Mammary epithelial cell (primary cell): Measurements from ENCODE around the gene ANXA8L1.
"Not testable (repeated sequence)": the region's sequence is repeated elsewhere in the genome, so short reads cannot be mapped to it uniquely, and the experiment has no call there.

Source experiments
- EZH2 ChIP-seq: IDR thresholded peaks from 2 replicates; pipeline ENCODE4 v1.6.1; 2012; ENCODE audit warnings: low read length, inconsistent platforms, borderline replicate concordance
- TF ChIP-seq, protein P1 (sequence below), 2 donors: IDR thresholded peaks in 1 of 2; conservative IDR thresholded peaks in 1 of 2; 2 replicates each; pipeline ENCODE4 v1.5.1; 2011 to 2012; ENCODE audit warnings: inconsistent platforms in 2 of 2, low read length in 2 of 2, mild to moderate bottlenecking in 2 of 2, control low read depth in 1 of 2, low read depth in 1 of 2; ENCODE audit not compliant: insufficient read depth in 1 of 2; ENCODE audit errors: extremely low read depth in 1 of 2

DNA sequence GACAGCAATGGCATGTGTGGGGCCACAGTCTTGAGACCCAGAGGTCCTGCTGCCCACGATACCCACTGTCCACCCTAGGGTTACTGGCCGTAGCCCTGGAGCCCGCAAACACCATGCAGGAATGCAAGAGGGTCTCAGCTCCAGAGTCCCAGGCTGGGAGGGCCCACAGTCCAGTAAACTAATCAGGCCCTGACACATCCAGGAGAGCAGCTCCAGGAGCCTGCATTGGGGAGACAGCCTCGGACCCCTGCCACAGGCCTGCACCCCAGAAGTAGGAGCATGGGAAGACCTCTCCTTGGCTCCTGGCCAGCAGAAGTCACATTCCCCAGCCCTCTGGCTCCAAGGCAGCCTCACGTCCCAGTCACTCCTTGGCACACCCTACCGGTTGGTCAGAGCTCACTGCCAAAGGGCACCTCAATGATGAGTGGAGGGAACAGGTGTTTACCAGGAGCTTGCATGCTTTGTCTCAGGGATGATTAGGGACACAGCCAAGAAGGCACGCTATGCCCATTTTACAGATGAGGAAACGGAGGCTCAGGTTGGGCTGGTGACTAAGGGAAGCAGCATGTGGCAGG, 7.8 kb upstream of the ANXA8L1 start:
- TF ChIP-seq, protein P1, sequence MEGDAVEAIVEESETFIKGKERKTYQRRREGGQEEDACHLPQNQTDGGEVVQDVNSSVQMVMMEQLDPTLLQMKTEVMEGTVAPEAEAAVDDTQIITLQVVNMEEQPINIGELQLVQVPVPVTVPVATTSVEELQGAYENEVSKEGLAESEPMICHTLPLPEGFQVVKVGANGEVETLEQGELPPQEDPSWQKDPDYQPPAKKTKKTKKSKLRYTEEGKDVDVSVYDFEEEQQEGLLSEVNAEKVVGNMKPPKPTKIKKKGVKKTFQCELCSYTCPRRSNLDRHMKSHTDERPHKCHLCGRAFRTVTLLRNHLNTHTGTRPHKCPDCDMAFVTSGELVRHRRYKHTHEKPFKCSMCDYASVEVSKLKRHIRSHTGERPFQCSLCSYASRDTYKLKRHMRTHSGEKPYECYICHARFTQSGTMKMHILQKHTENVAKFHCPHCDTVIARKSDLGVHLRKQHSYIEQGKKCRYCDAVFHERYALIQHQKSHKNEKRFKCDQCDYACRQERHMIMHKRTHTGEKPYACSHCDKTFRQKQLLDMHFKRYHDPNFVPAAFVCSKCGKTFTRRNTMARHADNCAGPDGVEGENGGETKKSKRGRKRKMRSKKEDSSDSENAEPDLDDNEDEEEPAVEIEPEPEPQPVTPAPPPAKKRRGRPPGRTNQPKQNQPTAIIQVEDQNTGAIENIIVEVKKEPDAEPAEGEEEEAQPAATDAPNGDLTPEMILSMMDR (conservative IDR thresholded peaks at IDR 0.05 in 1 of 2, IDR thresholded peaks at IDR 0.05 in 1 of 2; ENCODE audit: extremely low read depth in 1 of 2, insufficient read depth in 1 of 2, low read depth in 1 of 2, low read length in 2 of 2) = not testable (repeated sequence)
- TF ChIP-seq EZH2 = not testable (repeated sequence)
